Erythroblast (primary cell): ENCODE data around the gene DMD.

Experiments
- GATA1 ChIP-seq: IDR thresholded peaks from 2 replicates; pipeline ENCODE4 v1.6.1; 2011; ENCODE audit warnings: low read depth, mild to moderate bottlenecking, control low read depth, low read length, moderate library complexity
- POLR2A ChIP-seq: IDR thresholded peaks from 2 replicates; pipeline ENCODE4 v1.6.1; 2011; ENCODE audit warnings: mild to moderate bottlenecking, low read length

DNA sequence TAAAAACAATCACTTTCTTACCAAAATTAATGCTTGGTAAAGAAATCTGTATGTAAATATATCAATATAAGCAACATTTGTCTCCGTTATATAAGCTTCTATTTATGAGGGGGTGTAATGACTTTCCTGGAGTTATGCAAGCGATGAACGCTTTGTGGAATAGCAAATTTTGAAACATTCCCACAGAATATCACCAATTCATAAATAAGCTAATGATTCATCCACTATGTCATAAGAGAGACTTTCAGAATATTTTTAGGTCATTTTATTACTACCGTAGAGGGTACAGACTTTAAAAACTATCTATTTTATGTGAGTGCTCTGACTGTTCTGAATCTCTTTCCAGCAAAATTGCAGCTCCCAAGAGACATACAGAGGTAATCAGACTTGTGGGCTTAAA lies 1960.0 kb downstream of the DMD start:
- no peak for TF ChIP-seq POLR2A
- no peak for TF ChIP-seq GATA1
